HUES6 (cell line): ENCODE measurements around the gene TMEM178B.

Source experiments
- H3K27ac ChIP-seq: 2 replicates; pipeline ENCODE4 v1.7.0; 2013; ENCODE audit warnings: low read depth, mild to moderate bottlenecking, low read length, inconsistent platforms
- H3K27me3 ChIP-seq: 2 replicates; pipeline ENCODE4 v1.6.1; 2013; ENCODE audit warnings: low read length; ENCODE audit not compliant: control insufficient read depth, insufficient read depth
- H3K36me3 ChIP-seq: 2 replicates; pipeline ENCODE4 v1.6.1; 2013; ENCODE audit warnings: low read length; ENCODE audit not compliant: control insufficient read depth, insufficient read depth
- H3K4me1 ChIP-seq: 2 replicates; pipeline ENCODE4 v1.6.1; 2013; ENCODE audit warnings: low read length; ENCODE audit not compliant: control insufficient read depth, insufficient read depth
- H3K4me3 ChIP-seq: 2 replicates; pipeline ENCODE4 v1.5.1; 2013; ENCODE audit warnings: low read depth, low read length
- H3K9ac ChIP-seq: one replicate; pipeline ENCODE4 v1.6.1; 2013; ENCODE audit warnings: mild to moderate bottlenecking, low read length
- H3K9me3 ChIP-seq: 2 replicates; pipeline ENCODE4 v1.6.1; 2013; ENCODE audit warnings: low read depth, low read length; ENCODE audit not compliant: control insufficient read depth, insufficient read depth

The TMEM178B gene

DNA sequence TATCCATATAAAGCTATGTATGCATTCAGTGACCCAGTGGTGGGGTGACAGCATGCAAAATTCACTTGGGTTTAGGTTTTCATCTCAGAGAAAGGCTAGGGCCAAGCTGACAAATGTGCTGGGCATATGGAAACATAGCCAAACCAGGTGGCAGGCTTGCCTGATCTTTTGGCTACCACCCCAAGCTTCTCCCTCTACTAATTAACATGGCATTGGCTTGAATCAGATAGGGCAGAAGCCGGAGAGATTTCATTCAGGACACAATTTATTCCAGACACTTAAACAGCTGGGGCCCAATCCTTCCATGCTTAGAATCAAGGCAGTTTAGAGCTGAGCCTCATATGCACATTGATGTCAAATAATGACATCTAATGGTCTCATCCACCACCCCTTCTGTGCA is 381.9 kb downstream of the TMEM178B start:
- Histone ChIP-seq H3K4me3 (no peak overlapping the region), H3K27ac (no peak overlapping the region), H3K27me3 (no peaks in the 10 kb centered on the region), H3K9me3 (no peaks in the 10 kb centered on the region), H3K9ac (no peak overlapping the region), H3K4me1 (no peaks in the 10 kb centered on the region), H3K36me3 (no peaks in the 10 kb centered on the region)

GRCh38 chr7:141456298-141456697 is 382.4 kb downstream of the TMEM178B start:
- Histone ChIP-seq H3K27me3 (no peaks in the 10 kb centered on the region), H3K9me3 (no peaks in the 10 kb centered on the region), H3K4me1 (no peaks in the 10 kb centered on the region; the same call in 1 of the 2 replicates)

DNA sequence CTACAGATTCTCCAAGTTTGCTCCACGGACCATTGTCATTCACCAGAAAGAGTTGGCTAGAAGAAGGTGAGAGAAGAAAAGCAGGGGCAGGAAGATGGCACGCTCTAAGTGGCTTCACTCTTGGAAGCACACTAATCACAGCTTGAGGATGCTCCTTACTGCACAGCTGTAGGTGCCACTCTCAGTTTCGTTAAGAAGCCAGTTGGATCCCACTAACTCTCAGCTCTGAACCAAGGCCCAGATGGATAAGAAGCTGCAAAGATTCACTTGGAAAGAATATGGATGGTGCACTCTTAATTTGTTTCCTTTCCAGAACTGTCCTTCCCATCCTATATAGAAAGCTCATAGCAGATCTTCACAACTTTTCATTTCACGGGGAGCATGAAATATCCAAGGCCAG is 382.8 kb downstream of the TMEM178B start:
- H3K4me3 ChIP-seq: no peak overlapping the region
- H3K4me1 ChIP-seq: no peaks in the 10 kb centered on the region; the same call in 1 of the 2 replicates
- H3K27ac ChIP-seq: no peak overlapping the region
- no peaks in the 10 kb centered on the region for H3K27me3 ChIP-seq
- H3K9me3 ChIP-seq: no peaks in the 10 kb centered on the region
- no peak overlapping the region for H3K9ac ChIP-seq
- no peaks in the 10 kb centered on the region for H3K36me3 ChIP-seq

More at GRCh38 chr7:141456298-141456697, 382.4 kb downstream of the TMEM178B start:
- Histone ChIP-seq H3K9ac (no peak overlapping the region), H3K4me3 (no peak overlapping the region), H3K27ac (no peak overlapping the region), H3K36me3 (no peaks in the 10 kb centered on the region)

GRCh38 chr7:141460781-141461715 is 387.2 kb downstream of the TMEM178B start:
- no peaks in the 10 kb centered on the region for H3K36me3 ChIP-seq
- no peak overlapping the region for H3K9ac ChIP-seq
- no peak overlapping the region for H3K4me3 ChIP-seq
- no peak overlapping the region for H3K27ac ChIP-seq
- H3K9me3 ChIP-seq: no peaks in the 10 kb centered on the region
- H3K27me3 ChIP-seq: no peaks in the 10 kb centered on the region
- H3K4me1 ChIP-seq: no peaks in the 10 kb centered on the region; the same call in 1 of the 2 replicates

- Histone ChIP-seq H3K4me3 (no peak overlapping the region), H3K27me3 (no peaks in the 10 kb centered on the region), H3K27ac (no peak overlapping the region), H3K9ac (no peak overlapping the region), H3K4me1 (no peaks in the 10 kb centered on the region; the same call in 1 of the 2 replicates), H3K36me3 (no peaks in the 10 kb centered on the region), H3K9me3 (no peaks in the 10 kb centered on the region)
These were observed 388.1 kb downstream of the TMEM178B start for GRCh38 chr7:141461924-141462323.

DNA sequence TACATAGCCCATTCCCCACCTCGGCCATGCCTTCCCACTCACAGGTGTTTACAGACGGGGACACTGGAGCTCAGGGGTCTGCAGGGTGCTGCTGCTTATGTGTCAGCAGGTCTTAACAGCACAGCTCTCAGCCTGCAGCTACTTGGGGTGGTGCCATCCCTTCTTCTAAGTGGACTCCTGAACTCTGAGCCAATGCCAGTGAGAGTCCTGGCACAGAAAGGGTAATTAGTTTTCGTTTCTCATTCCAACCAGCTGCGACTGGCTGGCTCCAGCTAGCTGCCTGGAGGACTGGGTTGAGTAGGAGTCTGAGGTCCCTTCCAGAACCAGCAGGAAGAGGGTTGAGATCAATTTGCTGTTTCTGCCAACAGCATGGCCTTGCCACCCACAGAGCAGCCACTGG is 389.1 kb downstream of the TMEM178B start:
- H3K27ac ChIP-seq: no peak overlapping the region
- H3K9ac ChIP-seq: no peak overlapping the region
- H3K4me3 ChIP-seq: no peak overlapping the region
- H3K27me3 ChIP-seq: no peaks in the 10 kb centered on the region
- H3K9me3 ChIP-seq: no peaks in the 10 kb centered on the region
- no peaks in the 10 kb centered on the region; the same call in 1 of the 2 replicates for H3K4me1 ChIP-seq
- no peaks in the 10 kb centered on the region for H3K36me3 ChIP-seq

GRCh38 chr7:141463986-141464385 is 390.1 kb downstream of the TMEM178B start:
- no peak overlapping the region for H3K9ac ChIP-seq
- H3K27ac ChIP-seq: no peak overlapping the region
- H3K4me3 ChIP-seq: no peak overlapping the region
- H3K27me3 ChIP-seq: no peaks in the 10 kb centered on the region
- no peaks in the 10 kb centered on the region for H3K36me3 ChIP-seq
- H3K4me1 ChIP-seq: no peaks in the 10 kb centered on the region; the same call in 1 of the 2 replicates
- no peaks in the 10 kb centered on the region for H3K9me3 ChIP-seq

DNA sequence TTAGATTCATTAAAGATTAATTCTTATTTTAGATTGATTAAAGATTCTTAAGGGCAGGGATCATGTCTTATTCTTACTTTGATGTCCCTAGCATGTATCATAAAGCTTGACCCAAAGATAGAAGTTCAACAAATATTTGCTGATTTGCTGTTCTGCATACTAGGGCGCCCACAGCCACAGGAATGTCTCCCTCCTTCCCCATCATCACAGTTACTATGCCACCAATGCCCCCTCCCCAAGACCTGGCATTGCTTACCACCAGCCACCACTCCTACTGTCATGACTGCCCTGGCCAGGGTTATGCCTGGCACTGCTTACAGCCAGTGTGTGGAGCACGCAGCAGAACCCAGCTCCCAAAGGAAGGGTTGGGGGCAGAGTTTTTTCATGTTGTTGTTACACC is 390.7 kb downstream of the TMEM178B start:
- no peak overlapping the region for H3K9ac ChIP-seq
- no peaks in the 10 kb centered on the region for H3K36me3 ChIP-seq
- H3K27me3 ChIP-seq: no peaks in the 10 kb centered on the region
- no peak overlapping the region for H3K27ac ChIP-seq
- H3K4me3 ChIP-seq: no peak overlapping the region
- no peaks in the 10 kb centered on the region; the same call in 1 of the 2 replicates for H3K4me1 ChIP-seq
- H3K9me3 ChIP-seq: no peaks in the 10 kb centered on the region

GRCh38 chr7:141466151-141466904 is 392.5 kb downstream of the TMEM178B start:
- H3K27me3 ChIP-seq: no peaks in the 10 kb centered on the region
- H3K36me3 ChIP-seq: no peaks in the 10 kb centered on the region
- no peak overlapping the region for H3K4me3 ChIP-seq
- H3K4me1 ChIP-seq: no peaks in the 10 kb centered on the region; the same call in 1 of the 2 replicates
- H3K9me3 ChIP-seq: no peaks in the 10 kb centered on the region
- H3K27ac ChIP-seq: no peak overlapping the region
- H3K9ac ChIP-seq: no peak overlapping the region

GRCh38 chr7:141468341-141468740 is 394.5 kb downstream of the TMEM178B start:
- no peak overlapping the region for H3K4me3 ChIP-seq
- H3K9ac ChIP-seq: no peak overlapping the region
- no peak overlapping the region for H3K27ac ChIP-seq
- H3K9me3 ChIP-seq: no peaks in the 10 kb centered on the region
- no peaks in the 10 kb centered on the region for H3K27me3 ChIP-seq
- no peaks in the 10 kb centered on the region; the same call in 1 of the 2 replicates for H3K4me1 ChIP-seq
- H3K36me3 ChIP-seq: no peaks in the 10 kb centered on the region

- Histone ChIP-seq H3K36me3 (no peaks in the 10 kb centered on the region), H3K4me1 (no peaks in the 10 kb centered on the region), H3K9me3 (no peaks in the 10 kb centered on the region), H3K4me3 (no peak overlapping the region), H3K27ac (no peak overlapping the region), H3K27me3 (no peaks in the 10 kb centered on the region), H3K9ac (no peak overlapping the region)
These were observed 401.8 kb downstream of the TMEM178B start for GRCh38 chr7:141475679-141476078.
